GM23338 (cell line): Measurements from ENCODE around the gene CEP131. TPM values are rescaled to one million over a fixed set of nuclear protein-coding genes. Genes with fewer than 3 reads are reported as not detected.

Experiments used
- ATAC-seq: fragments of 200-7000 bp; cut with Tn5 transposase; 3 replicates; pipeline ENCODE4 v1.9.1; 2020
- DNase-seq: peaks from one replicate; pipeline ENCODE4 v3.0.0-alpha.2; 2015; ENCODE audit warnings: low spot score
- H2AFZ ChIP-seq: fragments of 200-600 bp; sonication (generic); 2 replicates; pipeline ENCODE4 v1.8.0; 2016; ENCODE audit warnings: antibody characterized with exemption, mild to moderate bottlenecking, moderate library complexity
- H3F3A ChIP-seq: fragments of 200-600 bp; sonication (generic); replicated peaks from 2 replicates; pipeline ENCODE4 v1.8.0; 2017; ENCODE audit warnings: antibody characterized with exemption, mixed run types, low read depth
- H3K27ac ChIP-seq: fragments of 200-600 bp; sonication (generic); 2 replicates; pipeline ENCODE4 v1.6.1; 2016; ENCODE audit warnings: low read depth
- H3K27me3 ChIP-seq: fragments of 200-600 bp; sonication (generic); 2 replicates; pipeline ENCODE4 v1.8.0; 2016; ENCODE audit warnings: mild to moderate bottlenecking, mixed run types, moderate library complexity; ENCODE audit not compliant: insufficient read depth
- H3K36me3 ChIP-seq: fragments of 200-600 bp; sonication (generic); 2 replicates; pipeline ENCODE4 v1.8.0; 2016; ENCODE audit warnings: mild to moderate bottlenecking; ENCODE audit not compliant: insufficient read depth
- H3K4me1 ChIP-seq: fragments of 200-600 bp; sonication (generic); 2 replicates; pipeline ENCODE4 v1.8.0; 2016; ENCODE audit warnings: mild to moderate bottlenecking, moderate library complexity; ENCODE audit not compliant: insufficient read depth
- H3K4me2 ChIP-seq: fragments of 200-600 bp; sonication (generic); 2 replicates; pipeline ENCODE4 v1.7.1; 2017; ENCODE audit warnings: mixed run types
- H3K4me3 ChIP-seq: fragments of 200-600 bp; sonication (generic); 2 replicates; pipeline ENCODE4 v1.6.1; 2016; ENCODE audit warnings: mixed run types
- H3K79me2 ChIP-seq: fragments of 200-600 bp; sonication (generic); replicated peaks from 2 replicates; pipeline ENCODE4 v1.8.0; 2017; ENCODE audit warnings: mild to moderate bottlenecking; ENCODE audit not compliant: insufficient read depth
- H3K9me2 ChIP-seq: fragments of 200-600 bp; sonication (generic); 2 replicates; pipeline ENCODE4 v1.8.0; 2017; ENCODE audit not compliant: insufficient read depth
- H4K20me1 ChIP-seq: fragments of 200-600 bp; sonication (generic); replicated peaks from 2 replicates; pipeline ENCODE4 v1.8.0; 2017; ENCODE audit warnings: mild to moderate bottlenecking; ENCODE audit not compliant: insufficient read depth
- H3K27ac Mint-ChIP-seq: 2 replicates; pipeline ENCODE4 v1.8.0; 2020; ENCODE audit warnings: inconsistent platforms, mild to moderate bottlenecking, moderate library complexity, mixed read lengths
- H3K27me3 Mint-ChIP-seq: 3 replicates; pipeline ENCODE4 v1.8.0; 2022; ENCODE audit warnings: low read depth, mild to moderate bottlenecking, moderate library complexity, mixed read lengths, inconsistent platforms; ENCODE audit not compliant: insufficient read depth, poor library complexity
- H3K36me3 Mint-ChIP-seq: 3 replicates; pipeline ENCODE4 v1.8.0; 2021; ENCODE audit warnings: low read depth, mild to moderate bottlenecking, inconsistent platforms, moderate library complexity, mixed read lengths
- H3K4me1 Mint-ChIP-seq: 3 replicates; pipeline ENCODE4 v1.8.0; 2020; ENCODE audit warnings: mild to moderate bottlenecking, inconsistent platforms, mixed read lengths
- H3K4me3 Mint-ChIP-seq: 3 replicates; pipeline ENCODE4 v1.8.0; 2021; ENCODE audit warnings: moderate library complexity, mild to moderate bottlenecking, inconsistent platforms, mixed read lengths
- H3K9me3 Mint-ChIP-seq: 3 replicates; pipeline ENCODE4 v1.8.0; 2020; ENCODE audit warnings: moderate library complexity, mild to moderate bottlenecking, inconsistent platforms, mixed read lengths
- CREB1 ChIP-seq: fragments of 250-450 bp; sonication (Bioruptor Pico); IDR thresholded peaks from 2 replicates; pipeline ENCODE4 v1.5.0; 2020; ENCODE audit warnings: low read depth, mild to moderate bottlenecking, moderate library complexity
- EZH2phosphoT487 ChIP-seq: fragments of 200-600 bp; sonication (generic); IDR thresholded peaks from one replicate; pipeline ENCODE4 v1.8.1; 2018; ENCODE audit warnings: antibody characterized with exemption; ENCODE audit not compliant: unreplicated experiment
- NANOG ChIP-seq: IDR thresholded peaks from 2 replicates; pipeline ENCODE4 v1.6.1; 2016; ENCODE audit warnings: antibody characterized with exemption, borderline replicate concordance
- POLR2AphosphoS5 ChIP-seq: IDR thresholded peaks from 2 replicates; pipeline ENCODE4 v1.6.1; 2016; ENCODE audit warnings: antibody characterized with exemption, low read depth
- ZNF331 ChIP-seq: fragments of 250-450 bp; sonication (Bioruptor Pico); IDR thresholded peaks from 2 replicates; pipeline ENCODE4 v1.5.0; 2020; ENCODE audit warnings: low read depth, mild to moderate bottlenecking, moderate library complexity
- polyA plus RNA-seq: library from polyadenylated mRNA; unstranded; fragments of >200 nt; fragmentation: Nextera tagmentation; extraction: Ambion mirVana; gene quantifications from 2 replicates; pipeline ENCODE4 v1.2.1, GENCODE V29; 2016
- total RNA-seq: library from RNA; depleted of rRNA; stranded (reverse); fragments of >200 nt; shearing (Covaris generic); gene quantifications from 2 replicates; pipeline ENCODE4 v1.2.3, GENCODE V29; 2014
- TF ChIP-seq, protein P1 (sequence below): fragments of 250-450 bp; sonication (Bioruptor Pico); IDR thresholded peaks from 2 replicates; pipeline ENCODE4 v1.5.0; 2020; ENCODE audit warnings: mild to moderate bottlenecking, moderate library complexity
- TF ChIP-seq, protein P2 (sequence below): IDR thresholded peaks from one replicate; pipeline ENCODE4 v1.6.1; 2018; ENCODE audit warnings: antibody characterized with exemption; ENCODE audit not compliant: unreplicated experiment
- TF ChIP-seq, protein P3 (sequence below), 2 experiments: fragments of 200-600 bp in 1 of 2; sonication (generic) in 1 of 2; conservative IDR thresholded peaks; 2 replicates each; pipeline versions ENCODE4 v1.5.1 to v1.6.1; 2016 to 2017; ENCODE audit warnings: antibody characterized with exemption in 2 of 2, low read depth in 2 of 2, mild to moderate bottlenecking in 2 of 2, moderate library complexity in 1 of 2

CEP131 gene
- total and polyA plus RNA-seq, 2 experiments from 2014 or later = 26.8 to 35.5 TPM

DNA sequence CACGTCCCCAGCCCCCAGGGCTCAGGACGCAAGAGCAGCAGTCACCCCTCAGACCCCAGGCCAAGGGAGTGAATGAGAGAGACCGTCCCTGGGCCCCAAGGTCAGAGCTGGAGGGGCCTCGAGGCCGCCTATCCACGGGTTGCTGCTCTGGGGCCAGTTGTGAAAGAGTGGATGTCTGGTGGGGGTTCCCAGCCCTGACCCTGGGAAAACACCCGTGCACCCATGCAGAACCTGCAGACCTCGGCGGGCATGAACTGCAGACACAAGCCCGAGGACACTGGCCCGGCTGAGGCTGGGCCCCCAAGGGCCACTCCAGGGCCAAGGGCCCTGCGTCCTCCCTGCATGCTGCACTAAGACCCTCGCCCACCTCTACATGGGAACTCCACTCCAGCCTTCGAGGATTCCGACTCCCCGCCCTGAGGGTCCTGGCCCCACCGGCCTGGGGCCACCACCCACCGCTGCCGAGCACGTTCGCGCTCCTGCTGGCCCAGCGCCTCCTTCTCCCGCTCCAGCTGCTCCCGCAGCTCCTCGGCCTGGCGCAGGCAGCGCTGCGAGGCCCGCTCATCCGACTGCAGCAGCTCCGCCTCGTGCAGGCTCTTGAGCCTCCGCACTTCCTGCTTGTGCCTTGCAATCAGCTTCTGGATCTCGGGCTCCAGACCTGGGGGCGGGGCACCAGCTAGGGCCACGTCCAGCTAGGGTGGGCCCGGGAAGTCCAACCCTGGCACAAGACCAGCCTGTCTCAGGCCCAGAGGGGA is 29.1 kb downstream of the CEP131 start:
- no peaks in the 10 kb centered on the region for H4K20me1 ChIP-seq
- H3K27ac ChIP-seq = no peak overlapping the region
- H3K4me3 ChIP-seq = no peak overlapping the region
- H3K4me2 ChIP-seq = no peak overlapping the region
- Mint-ChIP-seq H3K4me1 (no peaks in the 10 kb centered on the region), H3K4me3 (no peak overlapping the region), H3K36me3 (0 out of 3 replicates have a peak, but pooled peaks cover 9% of the 10 kb centered on the region), H3K27ac (no peak overlapping the region), H3K9me3 (no peaks in the 10 kb centered on the region), H3K27me3 (peaks cover 2% of the 10 kb centered on the region)
- H3K4me1 ChIP-seq = no peaks in the 10 kb centered on the region
- no peaks in the 10 kb centered on the region; the same call in 1 of the 2 replicates for H3K36me3 ChIP-seq
- no peaks in the 10 kb centered on the region for H3K9me2 ChIP-seq
- TF ChIP-seq POLR2AphosphoS5 (no peak), NANOG (no peak), EZH2phosphoT487 (no peak), CREB1 (CRISPR knock-in tag) (no peak), ZNF331 (CRISPR knock-in tag) (no peak)
- TF ChIP-seq, protein P1, sequence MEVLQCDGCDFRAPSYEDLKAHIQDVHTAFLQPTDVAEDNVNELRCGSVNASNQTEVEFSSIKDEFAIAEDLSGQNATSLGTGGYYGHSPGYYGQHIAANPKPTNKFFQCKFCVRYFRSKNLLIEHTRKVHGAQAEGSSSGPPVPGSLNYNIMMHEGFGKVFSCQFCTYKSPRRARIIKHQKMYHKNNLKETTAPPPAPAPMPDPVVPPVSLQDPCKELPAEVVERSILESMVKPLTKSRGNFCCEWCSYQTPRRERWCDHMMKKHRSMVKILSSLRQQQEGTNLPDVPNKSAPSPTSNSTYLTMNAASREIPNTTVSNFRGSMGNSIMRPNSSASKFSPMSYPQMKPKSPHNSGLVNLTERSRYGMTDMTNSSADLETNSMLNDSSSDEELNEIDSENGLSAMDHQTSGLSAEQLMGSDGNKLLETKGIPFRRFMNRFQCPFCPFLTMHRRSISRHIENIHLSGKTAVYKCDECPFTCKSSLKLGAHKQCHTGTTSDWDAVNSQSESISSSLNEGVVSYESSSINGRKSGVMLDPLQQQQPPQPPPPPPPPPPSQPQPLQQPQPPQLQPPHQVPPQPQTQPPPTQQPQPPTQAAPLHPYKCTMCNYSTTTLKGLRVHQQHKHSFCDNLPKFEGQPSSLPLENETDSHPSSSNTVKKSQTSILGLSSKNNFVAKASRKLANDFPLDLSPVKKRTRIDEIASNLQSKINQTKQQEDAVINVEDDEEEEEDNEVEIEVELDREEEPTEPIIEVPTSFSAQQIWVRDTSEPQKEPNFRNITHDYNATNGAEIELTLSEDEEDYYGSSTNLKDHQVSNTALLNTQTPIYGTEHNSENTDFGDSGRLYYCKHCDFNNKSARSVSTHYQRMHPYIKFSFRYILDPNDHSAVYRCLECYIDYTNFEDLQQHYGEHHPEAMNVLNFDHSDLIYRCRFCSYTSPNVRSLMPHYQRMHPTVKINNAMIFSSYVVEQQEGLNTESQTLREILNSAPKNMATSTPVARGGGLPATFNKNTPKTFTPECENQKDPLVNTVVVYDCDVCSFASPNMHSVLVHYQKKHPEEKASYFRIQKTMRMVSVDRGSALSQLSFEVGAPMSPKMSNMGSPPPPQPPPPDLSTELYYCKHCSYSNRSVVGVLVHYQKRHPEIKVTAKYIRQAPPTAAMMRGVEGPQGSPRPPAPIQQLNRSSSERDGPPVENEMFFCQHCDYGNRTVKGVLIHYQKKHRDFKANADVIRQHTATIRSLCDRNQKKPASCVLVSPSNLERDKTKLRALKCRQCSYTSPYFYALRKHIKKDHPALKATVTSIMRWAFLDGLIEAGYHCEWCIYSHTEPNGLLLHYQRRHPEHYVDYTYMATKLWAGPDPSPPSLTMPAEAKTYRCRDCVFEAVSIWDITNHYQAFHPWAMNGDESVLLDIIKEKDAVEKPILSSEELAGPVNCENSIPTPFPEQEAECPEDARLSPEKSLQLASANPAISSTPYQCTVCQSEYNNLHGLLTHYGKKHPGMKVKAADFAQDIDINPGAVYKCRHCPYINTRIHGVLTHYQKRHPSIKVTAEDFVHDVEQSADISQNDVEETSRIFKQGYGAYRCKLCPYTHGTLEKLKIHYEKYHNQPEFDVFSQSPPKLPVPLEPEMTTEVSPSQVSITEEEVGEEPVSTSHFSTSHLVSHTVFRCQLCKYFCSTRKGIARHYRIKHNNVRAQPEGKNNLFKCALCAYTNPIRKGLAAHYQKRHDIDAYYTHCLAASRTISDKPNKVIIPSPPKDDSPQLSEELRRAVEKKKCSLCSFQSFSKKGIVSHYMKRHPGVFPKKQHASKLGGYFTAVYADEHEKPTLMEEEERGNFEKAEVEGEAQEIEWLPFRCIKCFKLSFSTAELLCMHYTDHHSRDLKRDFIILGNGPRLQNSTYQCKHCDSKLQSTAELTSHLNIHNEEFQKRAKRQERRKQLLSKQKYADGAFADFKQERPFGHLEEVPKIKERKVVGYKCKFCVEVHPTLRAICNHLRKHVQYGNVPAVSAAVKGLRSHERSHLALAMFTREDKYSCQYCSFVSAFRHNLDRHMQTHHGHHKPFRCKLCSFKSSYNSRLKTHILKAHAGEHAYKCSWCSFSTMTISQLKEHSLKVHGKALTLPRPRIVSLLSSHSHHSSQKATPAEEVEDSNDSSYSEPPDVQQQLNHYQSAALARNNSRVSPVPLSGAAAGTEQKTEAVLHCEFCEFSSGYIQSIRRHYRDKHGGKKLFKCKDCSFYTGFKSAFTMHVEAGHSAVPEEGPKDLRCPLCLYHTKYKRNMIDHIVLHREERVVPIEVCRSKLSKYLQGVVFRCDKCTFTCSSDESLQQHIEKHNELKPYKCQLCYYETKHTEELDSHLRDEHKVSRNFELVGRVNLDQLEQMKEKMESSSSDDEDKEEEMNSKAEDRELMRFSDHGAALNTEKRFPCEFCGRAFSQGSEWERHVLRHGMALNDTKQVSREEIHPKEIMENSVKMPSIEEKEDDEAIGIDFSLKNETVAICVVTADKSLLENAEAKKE (CRISPR knock-in tag) = no peak
- TF ChIP-seq, protein P2, sequence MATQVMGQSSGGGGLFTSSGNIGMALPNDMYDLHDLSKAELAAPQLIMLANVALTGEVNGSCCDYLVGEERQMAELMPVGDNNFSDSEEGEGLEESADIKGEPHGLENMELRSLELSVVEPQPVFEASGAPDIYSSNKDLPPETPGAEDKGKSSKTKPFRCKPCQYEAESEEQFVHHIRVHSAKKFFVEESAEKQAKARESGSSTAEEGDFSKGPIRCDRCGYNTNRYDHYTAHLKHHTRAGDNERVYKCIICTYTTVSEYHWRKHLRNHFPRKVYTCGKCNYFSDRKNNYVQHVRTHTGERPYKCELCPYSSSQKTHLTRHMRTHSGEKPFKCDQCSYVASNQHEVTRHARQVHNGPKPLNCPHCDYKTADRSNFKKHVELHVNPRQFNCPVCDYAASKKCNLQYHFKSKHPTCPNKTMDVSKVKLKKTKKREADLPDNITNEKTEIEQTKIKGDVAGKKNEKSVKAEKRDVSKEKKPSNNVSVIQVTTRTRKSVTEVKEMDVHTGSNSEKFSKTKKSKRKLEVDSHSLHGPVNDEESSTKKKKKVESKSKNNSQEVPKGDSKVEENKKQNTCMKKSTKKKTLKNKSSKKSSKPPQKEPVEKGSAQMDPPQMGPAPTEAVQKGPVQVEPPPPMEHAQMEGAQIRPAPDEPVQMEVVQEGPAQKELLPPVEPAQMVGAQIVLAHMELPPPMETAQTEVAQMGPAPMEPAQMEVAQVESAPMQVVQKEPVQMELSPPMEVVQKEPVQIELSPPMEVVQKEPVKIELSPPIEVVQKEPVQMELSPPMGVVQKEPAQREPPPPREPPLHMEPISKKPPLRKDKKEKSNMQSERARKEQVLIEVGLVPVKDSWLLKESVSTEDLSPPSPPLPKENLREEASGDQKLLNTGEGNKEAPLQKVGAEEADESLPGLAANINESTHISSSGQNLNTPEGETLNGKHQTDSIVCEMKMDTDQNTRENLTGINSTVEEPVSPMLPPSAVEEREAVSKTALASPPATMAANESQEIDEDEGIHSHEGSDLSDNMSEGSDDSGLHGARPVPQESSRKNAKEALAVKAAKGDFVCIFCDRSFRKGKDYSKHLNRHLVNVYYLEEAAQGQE = no peak
- TF ChIP-seq, protein P3, sequence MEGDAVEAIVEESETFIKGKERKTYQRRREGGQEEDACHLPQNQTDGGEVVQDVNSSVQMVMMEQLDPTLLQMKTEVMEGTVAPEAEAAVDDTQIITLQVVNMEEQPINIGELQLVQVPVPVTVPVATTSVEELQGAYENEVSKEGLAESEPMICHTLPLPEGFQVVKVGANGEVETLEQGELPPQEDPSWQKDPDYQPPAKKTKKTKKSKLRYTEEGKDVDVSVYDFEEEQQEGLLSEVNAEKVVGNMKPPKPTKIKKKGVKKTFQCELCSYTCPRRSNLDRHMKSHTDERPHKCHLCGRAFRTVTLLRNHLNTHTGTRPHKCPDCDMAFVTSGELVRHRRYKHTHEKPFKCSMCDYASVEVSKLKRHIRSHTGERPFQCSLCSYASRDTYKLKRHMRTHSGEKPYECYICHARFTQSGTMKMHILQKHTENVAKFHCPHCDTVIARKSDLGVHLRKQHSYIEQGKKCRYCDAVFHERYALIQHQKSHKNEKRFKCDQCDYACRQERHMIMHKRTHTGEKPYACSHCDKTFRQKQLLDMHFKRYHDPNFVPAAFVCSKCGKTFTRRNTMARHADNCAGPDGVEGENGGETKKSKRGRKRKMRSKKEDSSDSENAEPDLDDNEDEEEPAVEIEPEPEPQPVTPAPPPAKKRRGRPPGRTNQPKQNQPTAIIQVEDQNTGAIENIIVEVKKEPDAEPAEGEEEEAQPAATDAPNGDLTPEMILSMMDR (conservative IDR thresholded peaks at IDR 0.05; ENCODE audit: low read depth in 2 of 2) = no peak
- no peak overlapping the region for H2AFZ ChIP-seq
- no peak for ATAC-seq
- no peaks in the 10 kb centered on the region for H3F3A ChIP-seq
- DNase-seq = no peak
- no peaks in the 10 kb centered on the region for H3K79me2 ChIP-seq
- no peaks in the 10 kb centered on the region for H3K27me3 ChIP-seq
